CD4-positive, alpha-beta T cell (primary cell): ENCODE data around the gene GTF2A1. TPM values are rescaled to one million over a fixed set of nuclear protein-coding genes. Genes with fewer than 3 reads are reported as not detected.
A peak's percentile ranks its signal among the peaks of the same experiment; 100 is the strongest.

Source experiments
- ATAC-seq: fragments of 200-7000 bp; cut with Tn5 transposase; one replicate; pipeline ENCODE4 v1.10.0; 2022; ENCODE audit warnings: mild to moderate bottlenecking; ENCODE audit not compliant: poor library complexity
- CTCF ChIA-PET: fragments of 350-600 bp; sonication (Branson Sonifier 250); formaldehyde crosslinking; loops from one replicate; lab custom pipeline; 2021; ENCODE audit warnings: antibody characterized with exemption, inconsistent platforms; lab: Charles Lee
- POLR2A ChIA-PET: fragments of 350-600 bp; sonication (Branson Sonifier 250); formaldehyde crosslinking; loops from one replicate; lab custom pipeline; 2021; ENCODE audit warnings: antibody characterized with exemption, inconsistent platforms; lab: Charles Lee
- DNase-seq, 14 experiments: peaks; one replicate each; pipeline ENCODE4 v3.0.0-alpha.2; 2013 to 2020; ENCODE audit warnings: mixed read lengths in 2 of 14
- H3K27ac ChIP-seq, 2 donors: one replicate each; pipeline versions ENCODE4 v1.5.1 to v1.7.0; 2013; ENCODE audit warnings: low read length in 2 of 2, low read depth in 1 of 2, mild to moderate bottlenecking in 1 of 2
- H3K27me3 ChIP-seq, 2 experiments: 1 replicate in 1 of 2; 2 replicates in 1 of 2; pipeline versions ENCODE4 v1.6.1 to v1.7.0; 2013; ENCODE audit warnings: low read length in 2 of 2, control low read depth in 1 of 2, mild to moderate bottlenecking in 1 of 2, moderate library complexity in 1 of 2; ENCODE audit not compliant: insufficient read depth in 2 of 2, control insufficient read depth in 1 of 2
- H3K36me3 ChIP-seq: one replicate; pipeline ENCODE4 v1.6.1; 2013; ENCODE audit warnings: low read length, control low read depth; ENCODE audit not compliant: insufficient read depth
- H3K4me1 ChIP-seq: one replicate; pipeline ENCODE4 v1.6.1; 2013; ENCODE audit warnings: low read length, control low read depth; ENCODE audit not compliant: insufficient read depth
- H3K4me3 ChIP-seq: one replicate; pipeline ENCODE4 v1.5.1; 2013; ENCODE audit warnings: mild to moderate bottlenecking, low read length, moderate library complexity
- H3K9me3 ChIP-seq, 2 experiments: 1 replicate in 1 of 2; 2 replicates in 1 of 2; pipeline versions ENCODE4 v1.6.1 to v1.7.0; 2013; ENCODE audit warnings: low read length in 2 of 2, mild to moderate bottlenecking in 2 of 2, control low read depth in 1 of 2, moderate library complexity in 1 of 2; ENCODE audit not compliant: control insufficient read depth in 1 of 2, insufficient read depth in 1 of 2
- H3K27ac Mint-ChIP-seq: one replicate; pipeline ENCODE4 v1.8.0; 2020; ENCODE audit warnings: mixed read lengths
- H3K27me3 Mint-ChIP-seq: one replicate; pipeline ENCODE4 v1.8.0; 2021; ENCODE audit warnings: mixed read lengths
- H3K36me3 Mint-ChIP-seq: one replicate; pipeline ENCODE4 v1.8.0; 2021; ENCODE audit warnings: low read depth, mixed read lengths
- H3K4me1 Mint-ChIP-seq: one replicate; pipeline ENCODE4 v1.8.0; 2021; ENCODE audit warnings: low read depth, mixed read lengths
- H3K4me3 Mint-ChIP-seq: one replicate; pipeline ENCODE4 v1.8.0; 2020; ENCODE audit warnings: mild to moderate bottlenecking, mixed read lengths
- H3K9me3 Mint-ChIP-seq: one replicate; pipeline ENCODE4 v1.8.0; 2020; ENCODE audit warnings: mixed read lengths
- intact Hi-C, 2 experiments: fragments of 100-400 bp; cut with DNase I in 1 of 2; cut with micrococcal nuclease in 1 of 2; formaldehyde crosslinking; loops; one replicate each; pipeline versions ENCODE4 v1.15.1 to v1.9.0; 2023 to 2025; cut with DNase I, micrococcal nuclease
- total RNA-seq, 174 experiments: library from RNA in 2 of 174; stranded (reverse) in 2 of 174; gene quantifications; one replicate each; pipeline ENCODE4 v1.2.3 and lab custom pipeline; 2021 to 2026
- TF ChIP-seq, protein P1 (sequence below): fragments of 200-600 bp; IDR thresholded peaks from one replicate; pipeline ENCODE4 v1.8.0; 2022; ENCODE audit warnings: antibody characterized with exemption, mild to moderate bottlenecking

The GTF2A1 gene
- total RNA-seq, 2 experiments from 2014 or later: 11.5 to 12.8 TPM

DNA sequence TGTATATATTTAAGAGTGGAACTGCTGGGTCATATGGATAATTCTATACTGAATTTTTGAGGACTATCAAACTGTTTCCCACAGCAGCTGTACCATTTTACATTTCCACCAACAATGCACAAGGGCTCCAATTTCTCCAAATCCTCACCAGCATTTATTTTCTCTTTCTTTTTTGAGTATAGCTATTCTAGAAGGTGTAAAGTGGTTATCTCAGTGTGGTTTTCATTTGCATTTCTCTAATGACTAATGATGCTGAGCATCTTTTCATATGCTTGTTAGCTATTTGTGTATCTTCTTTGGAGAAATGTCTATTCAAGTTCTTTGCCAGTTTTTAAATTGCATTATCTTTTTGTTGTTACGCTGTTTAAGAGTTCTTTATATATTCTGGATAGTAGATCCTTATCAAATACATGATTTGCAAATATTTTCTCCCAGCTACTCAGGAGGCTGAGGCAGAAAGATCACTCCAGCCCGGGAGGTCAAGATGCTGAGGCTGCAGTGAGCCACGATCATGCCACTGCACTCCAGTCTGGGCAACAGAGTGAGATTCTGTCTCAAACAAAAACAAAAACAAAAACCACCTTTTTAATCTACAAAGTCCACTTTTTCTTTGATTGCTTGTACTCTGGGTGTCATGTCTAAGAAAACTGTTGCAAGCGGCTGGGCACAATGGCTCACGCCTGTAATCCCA lies 32.8 kb downstream of the GTF2A1 start:
- H3K9me3 Mint-ChIP-seq: no peaks in the 10 kb centered on the region
- peaks cover 48% of the 10 kb centered on the region for H3K4me1 Mint-ChIP-seq
- TF ChIP-seq, protein P1, sequence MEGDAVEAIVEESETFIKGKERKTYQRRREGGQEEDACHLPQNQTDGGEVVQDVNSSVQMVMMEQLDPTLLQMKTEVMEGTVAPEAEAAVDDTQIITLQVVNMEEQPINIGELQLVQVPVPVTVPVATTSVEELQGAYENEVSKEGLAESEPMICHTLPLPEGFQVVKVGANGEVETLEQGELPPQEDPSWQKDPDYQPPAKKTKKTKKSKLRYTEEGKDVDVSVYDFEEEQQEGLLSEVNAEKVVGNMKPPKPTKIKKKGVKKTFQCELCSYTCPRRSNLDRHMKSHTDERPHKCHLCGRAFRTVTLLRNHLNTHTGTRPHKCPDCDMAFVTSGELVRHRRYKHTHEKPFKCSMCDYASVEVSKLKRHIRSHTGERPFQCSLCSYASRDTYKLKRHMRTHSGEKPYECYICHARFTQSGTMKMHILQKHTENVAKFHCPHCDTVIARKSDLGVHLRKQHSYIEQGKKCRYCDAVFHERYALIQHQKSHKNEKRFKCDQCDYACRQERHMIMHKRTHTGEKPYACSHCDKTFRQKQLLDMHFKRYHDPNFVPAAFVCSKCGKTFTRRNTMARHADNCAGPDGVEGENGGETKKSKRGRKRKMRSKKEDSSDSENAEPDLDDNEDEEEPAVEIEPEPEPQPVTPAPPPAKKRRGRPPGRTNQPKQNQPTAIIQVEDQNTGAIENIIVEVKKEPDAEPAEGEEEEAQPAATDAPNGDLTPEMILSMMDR: no peak
- CTCF ChIA-PET: interaction anchor here (1.3 kb wide), 1 partner anchor 15 kb away, joined by 3 read pairs; no protein-coding TSS in a partner anchor
- no peak overlapping the region for H3K4me3 Mint-ChIP-seq
- H3K27ac Mint-ChIP-seq: no peak overlapping the region
- H3K36me3 ChIP-seq: peaks cover 64% of the 10 kb centered on the region
- H3K27ac ChIP-seq: no peak overlapping the region
- H3K4me3 ChIP-seq: no peak overlapping the region
- ATAC-seq: no peak
- no peaks in the 10 kb centered on the region for H3K9me3 ChIP-seq
- no peaks in the 10 kb centered on the region for H3K27me3 ChIP-seq
- intact Hi-C loops: no loop called here
- peaks cover 75% of the 10 kb centered on the region for H3K36me3 Mint-ChIP-seq
- POLR2A ChIA-PET: interaction anchor here (1.2 to 2.1 kb wide), 3 partner anchors 8 to 33 kb away, joined by 4 to 9 read pairs (median 7); partner anchors contain the start of gene GTF2A1
- peaks cover 7% of the 10 kb centered on the region for H3K4me1 ChIP-seq
- DNase-seq: no peak
- no peaks in the 10 kb centered on the region for H3K27me3 Mint-ChIP-seq

DNA sequence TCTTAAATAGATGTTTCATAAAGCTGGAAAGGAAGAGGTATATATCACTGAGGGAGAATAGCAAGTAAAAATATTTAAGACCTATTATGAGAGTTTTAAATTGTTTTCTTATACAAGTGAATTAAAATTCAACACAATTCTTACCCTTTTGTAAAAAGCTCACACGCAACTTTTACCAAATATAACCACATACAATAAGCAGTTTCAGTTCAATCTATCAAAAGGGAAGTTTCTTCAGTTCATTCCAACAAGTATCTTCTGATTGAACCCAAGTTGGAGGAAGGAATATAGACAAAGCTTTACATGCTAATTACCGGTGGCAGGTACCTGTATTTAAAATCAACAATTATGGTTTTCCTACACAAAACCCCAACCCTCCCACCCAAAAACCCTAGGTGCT lies 41.1 kb downstream of the GTF2A1 start:
- H3K27ac Mint-ChIP-seq: no peak overlapping the region

DNA sequence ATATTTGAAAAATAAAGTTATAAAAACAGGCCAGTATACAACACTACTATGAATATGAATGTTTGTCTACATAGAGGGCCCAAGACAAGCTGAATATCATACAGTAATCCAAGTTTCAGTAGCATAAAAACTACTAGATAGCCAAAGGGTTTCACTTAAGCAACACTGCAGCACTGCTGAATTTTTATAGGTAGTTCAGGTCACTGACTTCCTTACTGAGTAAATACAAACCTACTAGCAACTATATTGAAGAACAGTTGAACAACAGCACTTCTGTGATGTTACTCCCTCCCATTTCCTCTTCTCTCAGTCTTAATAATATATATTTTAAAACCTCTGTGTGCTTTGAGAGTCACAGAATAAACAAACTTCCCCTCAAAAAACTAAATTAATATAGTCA lies 42.7 kb downstream of the GTF2A1 start:
- DNase-seq (no peak), ATAC-seq (no peak)
- Histone ChIP-seq H3K36me3 (peaks cover 25% of the 10 kb centered on the region), H3K27me3 (no peaks in the 10 kb centered on the region), H3K27ac (no peak overlapping the region), H3K4me1 (no peaks in the 10 kb centered on the region), H3K9me3 (no peaks in the 10 kb centered on the region), H3K4me3 (no peak overlapping the region)
- Mint-ChIP-seq H3K4me1 (peaks cover 20% of the 10 kb centered on the region), H3K27ac (peak overlapping the region; percentile 25), H3K27me3 (no peaks in the 10 kb centered on the region), H3K9me3 (no peaks in the 10 kb centered on the region), H3K4me3 (no peak overlapping the region), H3K36me3 (peaks cover 34% of the 10 kb centered on the region)
- intact Hi-C loops: no loop called here
- TF ChIP-seq, protein P1: no peak
- ChIA-PET POLR2A (interaction anchor here (0.8 to 1.3 kb wide), 2 partner anchors 41 to 43 kb away, joined by 4 to 5 read pairs; no protein-coding TSS in a partner anchor), CTCF (interaction anchor here (0.8 to 1.5 kb wide), 3 partner anchors 8 to 21 kb away, joined by 3 to 4 read pairs (median 3); no protein-coding TSS in a partner anchor)

More for the DNA sequence above, 41.1 kb downstream of the GTF2A1 start:
- no peaks in the 10 kb centered on the region for H3K9me3 ChIP-seq
- TF ChIP-seq, protein P1: no peak
- Mint-ChIP-seq H3K36me3 (peaks cover 48% of the 10 kb centered on the region), H3K27me3 (no peaks in the 10 kb centered on the region), H3K4me1 (peaks cover 27% of the 10 kb centered on the region), H3K4me3 (no peak overlapping the region), H3K9me3 (no peaks in the 10 kb centered on the region)
- ChIA-PET POLR2A (interaction anchor here (0.6 to 1.5 kb wide), 4 partner anchors 8 to 39 kb away, joined by 3 to 5 read pairs (median 4); no protein-coding TSS in a partner anchor), CTCF (interaction anchor here (0.8 to 1.7 kb wide), 3 partner anchors 8 to 13 kb away, joined by 3 to 5 read pairs (median 3); no protein-coding TSS in a partner anchor)
- no peak overlapping the region for H3K27ac ChIP-seq
- H3K27me3 ChIP-seq: no peaks in the 10 kb centered on the region
- H3K4me3 ChIP-seq: no peak overlapping the region
- ATAC-seq (no peak), DNase-seq (no peak)
- H3K36me3 ChIP-seq: peaks cover 39% of the 10 kb centered on the region
- H3K4me1 ChIP-seq: no peaks in the 10 kb centered on the region
- intact Hi-C loops: no loop called here
